ENCODE measurements around the gene TAX1BP3.

Gene TAX1BP3

DNA sequence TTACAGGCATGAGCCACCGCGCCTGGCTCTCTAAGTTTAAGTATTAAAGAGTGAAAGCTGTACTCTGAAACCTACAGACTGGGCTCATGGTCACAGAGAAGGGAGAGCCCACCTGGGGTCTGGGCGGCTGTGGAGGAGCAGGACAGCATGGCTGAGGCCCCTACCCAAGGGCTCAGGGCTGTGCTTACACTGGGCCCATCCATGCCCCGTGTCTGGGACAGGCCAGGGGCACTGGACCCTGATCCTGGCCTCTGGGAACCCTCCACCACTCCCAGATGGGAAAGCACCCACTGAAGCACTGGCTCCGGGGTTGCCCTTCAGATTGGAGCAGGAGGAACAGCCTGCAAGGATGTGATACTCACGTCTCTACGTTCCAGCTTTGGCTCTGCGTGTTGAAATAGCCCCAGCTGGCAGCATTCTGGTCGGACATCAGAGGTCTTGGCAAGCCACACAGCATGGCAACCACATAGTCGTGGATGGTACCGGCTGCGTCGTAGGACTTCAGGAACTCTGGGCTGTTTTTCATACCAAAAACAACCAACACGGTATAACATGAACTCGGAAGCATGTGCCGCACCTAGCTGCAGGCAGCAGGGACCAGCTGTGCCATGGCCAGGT, 45.3 kb downstream of the TAX1BP3 start:
- no peak for DNase-seq

GRCh38 chr17:3621146-3621720, 47.1 kb downstream of the TAX1BP3 start:
- no peak for DNase-seq

GRCh38 chr17:3615160-3615870, 53.1 kb downstream of the TAX1BP3 start:
- DNase-seq = no peak

DNA sequence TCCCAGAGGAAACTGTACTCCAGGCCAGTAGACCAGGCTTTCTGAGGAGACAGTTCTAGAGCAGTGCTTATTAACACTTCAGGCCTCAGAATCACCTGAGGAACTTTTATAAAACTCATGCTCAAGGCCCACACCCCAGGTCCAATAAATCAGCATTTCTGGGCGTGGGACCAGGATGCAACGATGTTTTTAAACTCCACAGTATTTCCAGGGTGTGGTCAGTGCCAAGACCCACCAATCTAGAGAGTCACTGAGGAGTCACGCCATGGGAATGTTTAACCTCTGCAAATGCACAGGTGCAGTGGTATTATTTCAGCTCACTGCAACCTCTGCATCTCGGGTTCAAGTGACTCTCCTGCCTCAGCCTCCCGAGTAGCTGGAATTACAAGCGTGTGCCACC, 55.3 kb downstream of the TAX1BP3 start:
- DNase-seq = no peak

Data from GDM1 (cell line).